BJ (cell line): ENCODE results near the gene VWF. TPM values are rescaled to one million over a fixed set of nuclear protein-coding genes. Genes with fewer than 3 reads are reported as not detected.

Source experiments
- CTCF ChIA-PET: fragments of 350-600 bp; formaldehyde crosslinking; extraction: SDS; loops from one replicate; lab custom pipeline; 2021; ENCODE audit warnings: antibody characterized with exemption, inconsistent platforms; lab: Yijun Ruan, JAX
- POLR2A ChIA-PET: fragments of 300-600 bp; sonication (Branson Sonifier 250); formaldehyde crosslinking; extraction: SDS; loops from one replicate; lab custom pipeline; 2021; ENCODE audit warnings: antibody characterized with exemption; lab: Charles Lee
- DNase-seq: peaks from one replicate; pipeline ENCODE4 v3.0.0-alpha.2; 2011; ENCODE audit warnings: low read depth
- H3K27me3 ChIP-seq: 2 replicates; pipeline ENCODE4 v1.6.0; 2011; ENCODE audit warnings: low read length; ENCODE audit not compliant: control insufficient read depth, insufficient read depth
- H3K36me3 ChIP-seq: 2 replicates; pipeline ENCODE4 v1.5.1; 2011; ENCODE audit warnings: low read length; ENCODE audit not compliant: control insufficient read depth, insufficient read depth
- H3K4me3 ChIP-seq: 2 replicates; pipeline ENCODE4 v1.5.1; 2011; ENCODE audit warnings: low read depth, mild to moderate bottlenecking, control low read depth, low read length
- polyA plus RNA-seq: library from polyadenylated mRNA; depleted of rRNA; stranded (reverse); fragments of >200 nt; gene quantifications from 2 replicates; pipeline ENCODE4 v1.2.3, GENCODE V29; 2011
- TF ChIP-seq, protein P1 (sequence below): IDR thresholded peaks from 2 replicates; pipeline ENCODE4 v1.5.1; 2011; ENCODE audit warnings: low read depth, mild to moderate bottlenecking, control low read depth, inconsistent platforms, low read length, moderate library complexity; ENCODE audit not compliant: insufficient read depth

The VWF gene
- polyA plus RNA-seq, 1 experiment, result 0.06 TPM

DNA sequence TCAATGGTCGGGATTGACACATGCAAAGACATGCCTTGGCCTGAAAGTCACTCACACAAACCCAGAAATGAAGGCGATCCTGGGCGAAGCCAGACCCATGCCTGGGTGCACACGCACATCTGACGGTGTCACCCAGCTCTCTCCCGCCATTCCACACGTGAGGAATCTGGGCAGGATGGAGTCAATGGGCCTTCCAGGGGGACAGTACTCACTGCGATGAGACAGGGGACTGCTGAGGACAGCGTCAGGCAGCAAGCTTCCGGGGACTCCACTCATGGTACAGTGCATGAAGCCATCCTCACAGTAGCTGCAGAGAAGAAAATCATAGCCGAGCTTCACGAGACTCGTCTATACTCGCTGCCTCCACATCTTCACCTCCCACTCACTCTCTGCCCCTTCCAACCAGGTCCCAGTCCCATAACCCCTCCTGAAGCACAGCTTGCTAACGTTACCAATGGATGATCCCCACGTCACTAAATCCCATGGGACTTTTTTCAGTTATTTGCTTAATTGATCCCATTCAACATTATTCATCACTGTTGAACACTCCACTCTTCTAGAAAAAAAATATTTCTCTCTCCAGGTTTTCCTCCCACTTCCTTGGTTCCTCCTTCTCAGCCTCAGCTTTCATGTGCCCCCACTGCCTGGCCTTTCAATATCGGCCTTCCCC lies 77.8 kb downstream of the VWF start:
- ChIA-PET POLR2A (interaction anchor here (0.6 kb wide), 1 partner anchor 15 kb away, joined by 3 read pairs; no protein-coding TSS in a partner anchor), CTCF (interaction anchor here (0.7 to 1.2 kb wide), 6 partner anchors 12 to 1191 kb away, joined by 3 to 5 read pairs (median 3); no protein-coding TSS in a partner anchor)
- H3K27me3 ChIP-seq, result no peaks in the 10 kb centered on the region
- TF ChIP-seq, protein P1, sequence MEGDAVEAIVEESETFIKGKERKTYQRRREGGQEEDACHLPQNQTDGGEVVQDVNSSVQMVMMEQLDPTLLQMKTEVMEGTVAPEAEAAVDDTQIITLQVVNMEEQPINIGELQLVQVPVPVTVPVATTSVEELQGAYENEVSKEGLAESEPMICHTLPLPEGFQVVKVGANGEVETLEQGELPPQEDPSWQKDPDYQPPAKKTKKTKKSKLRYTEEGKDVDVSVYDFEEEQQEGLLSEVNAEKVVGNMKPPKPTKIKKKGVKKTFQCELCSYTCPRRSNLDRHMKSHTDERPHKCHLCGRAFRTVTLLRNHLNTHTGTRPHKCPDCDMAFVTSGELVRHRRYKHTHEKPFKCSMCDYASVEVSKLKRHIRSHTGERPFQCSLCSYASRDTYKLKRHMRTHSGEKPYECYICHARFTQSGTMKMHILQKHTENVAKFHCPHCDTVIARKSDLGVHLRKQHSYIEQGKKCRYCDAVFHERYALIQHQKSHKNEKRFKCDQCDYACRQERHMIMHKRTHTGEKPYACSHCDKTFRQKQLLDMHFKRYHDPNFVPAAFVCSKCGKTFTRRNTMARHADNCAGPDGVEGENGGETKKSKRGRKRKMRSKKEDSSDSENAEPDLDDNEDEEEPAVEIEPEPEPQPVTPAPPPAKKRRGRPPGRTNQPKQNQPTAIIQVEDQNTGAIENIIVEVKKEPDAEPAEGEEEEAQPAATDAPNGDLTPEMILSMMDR, result no peak
- H3K4me3 ChIP-seq, result no peak overlapping the region
- no peaks in the 10 kb centered on the region for H3K36me3 ChIP-seq
- DNase-seq, result no peak

DNA sequence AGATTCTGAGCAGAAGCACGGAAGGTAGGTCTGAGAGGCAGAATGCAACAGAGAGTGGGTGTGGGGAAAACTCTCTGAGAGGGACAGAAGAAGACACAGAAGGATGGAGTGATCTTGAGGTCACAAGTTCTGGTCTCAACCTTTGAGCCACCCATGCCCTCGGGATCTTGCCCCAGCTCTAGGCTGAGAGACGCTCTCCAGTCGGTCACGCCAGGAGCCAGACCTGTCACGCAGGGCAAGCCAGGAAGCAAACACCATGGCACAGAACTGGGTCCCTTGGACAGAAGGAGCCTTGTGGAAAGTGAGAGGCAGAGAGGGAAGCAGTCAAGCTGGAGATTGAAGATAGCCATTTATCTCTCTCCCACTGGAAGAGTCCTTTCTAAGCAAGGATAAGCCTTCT lies 79.0 kb downstream of the VWF start:
- ChIA-PET CTCF (interaction anchor here (0.7 to 1.1 kb wide), 3 partner anchors 11 to 239 kb away, joined by 3 to 5 read pairs (median 3); no protein-coding TSS in a partner anchor), POLR2A (no interaction called here)
- DNase-seq, result no peak
- TF ChIP-seq, protein P1, result no peak
- no peaks in the 10 kb centered on the region for H3K27me3 ChIP-seq
- H3K4me3 ChIP-seq, result no peak overlapping the region
- no peaks in the 10 kb centered on the region for H3K36me3 ChIP-seq

DNA sequence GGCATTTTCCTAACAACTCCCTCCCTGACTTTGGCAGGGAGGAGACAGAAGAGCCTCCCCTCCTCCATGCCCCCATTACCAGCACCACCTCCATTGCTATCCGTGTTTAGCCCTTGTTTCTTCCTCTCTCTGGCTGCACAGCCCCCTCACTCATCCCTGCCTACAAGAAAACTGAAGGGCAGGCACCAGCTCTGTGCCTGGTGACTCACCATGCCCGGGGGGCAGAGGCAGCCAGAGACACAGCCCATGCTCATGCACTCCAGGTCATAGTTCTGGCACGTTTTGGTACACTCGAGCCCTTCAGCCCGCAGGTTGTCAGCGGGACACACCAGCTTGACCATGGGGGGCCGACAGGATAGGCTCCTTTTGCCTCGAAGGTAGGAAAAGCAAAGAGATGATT lies 80.4 kb downstream of the VWF start:
- Histone ChIP-seq H3K36me3 (no peaks in the 10 kb centered on the region), H3K4me3 (no peak overlapping the region), H3K27me3 (no peaks in the 10 kb centered on the region)
- DNase-seq, result no peak
- ChIA-PET POLR2A (no interaction called here), CTCF (interaction anchor here (0.6 to 1.6 kb wide), 6 partner anchors 11 to 235 kb away, joined by 3 to 4 read pairs (median 3); no protein-coding TSS in a partner anchor)
- TF ChIP-seq, protein P1, result no peak

DNA sequence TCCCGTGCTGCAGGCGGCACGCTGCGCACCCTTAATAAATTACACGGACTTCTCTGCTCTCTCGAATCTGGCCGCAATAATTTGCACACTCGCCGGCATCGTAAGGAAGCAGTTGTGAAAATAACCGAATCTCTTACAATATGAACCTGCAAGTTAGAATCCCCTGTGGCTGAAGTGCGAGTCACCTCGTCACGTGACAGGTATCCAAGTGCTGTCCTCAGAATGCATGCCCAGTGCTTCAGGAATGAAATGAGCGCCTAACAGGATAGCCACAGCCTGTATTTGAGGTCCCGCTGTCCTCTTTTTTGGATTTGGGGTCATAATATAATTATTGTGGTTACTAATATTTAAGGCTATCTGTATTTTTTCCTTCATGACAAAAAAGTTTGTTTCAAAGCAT lies 82.0 kb downstream of the VWF start:
- DNase-seq, result no peak
- Histone ChIP-seq H3K4me3 (no peak overlapping the region), H3K27me3 (no peaks in the 10 kb centered on the region; the same call in 1 of the 2 replicates), H3K36me3 (no peaks in the 10 kb centered on the region)
- ChIA-PET CTCF (interaction anchor here (0.8 to 1.7 kb wide), 3 partner anchors 16 to 76 kb away, joined by 3 to 5 read pairs (median 3); no protein-coding TSS in a partner anchor), POLR2A (no interaction called here)
- TF ChIP-seq, protein P1, result no peak

DNA sequence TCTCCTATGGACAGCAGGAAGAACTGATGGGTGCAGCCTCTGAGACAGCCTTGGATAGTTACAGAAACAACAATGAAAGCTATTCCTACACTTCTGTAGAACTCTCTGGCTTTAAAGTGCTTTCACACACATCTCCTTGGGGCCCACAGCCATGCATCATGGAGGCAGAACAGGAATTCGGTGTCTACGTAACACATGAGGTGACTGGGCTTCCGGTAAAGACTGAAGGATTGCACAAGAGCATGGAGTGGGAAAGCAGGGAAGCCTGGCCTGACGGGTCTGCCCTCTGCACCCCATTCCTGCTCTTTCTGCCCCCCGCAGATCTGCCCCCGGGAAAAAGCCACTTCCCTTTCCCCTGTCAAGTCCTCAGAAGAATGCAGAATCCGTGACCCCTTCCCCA lies 82.6 kb downstream of the VWF start:
- ChIA-PET CTCF (interaction anchor here (0.6 to 5.3 kb wide), 5 partner anchors 12 to 1222 kb away, joined by 3 to 158 read pairs (median 5); no protein-coding TSS in a partner anchor), POLR2A (no interaction called here)
- Histone ChIP-seq H3K36me3 (no peaks in the 10 kb centered on the region), H3K27me3 (no peaks in the 10 kb centered on the region; the same call in 1 of the 2 replicates), H3K4me3 (no peak overlapping the region)
- TF ChIP-seq, protein P1, result no peak
- no peak for DNase-seq
